ENCODE results near the gene ADGRL1. TPM values are rescaled to one million over a fixed set of nuclear protein-coding genes. Genes with fewer than 3 reads are reported as not detected.

The ADGRL1 gene
- total and polyA plus RNA-seq, 2 of the 8 experiments (the other 6 are each of a cell fraction or from before 2014, with no cell fraction given), result 95.6 to 112 TPM

- Histone ChIP-seq H2AFZ (ENCODE audit: low read length) (no peak overlapping the region), H3K56ac (replicated peaks; ENCODE audit: insufficient read length, low read depth, low read length) (no peak overlapping the region), H3K4me3 (ENCODE audit: extremely low read depth in 1 of 4, insufficient read depth in 2 of 4, low read depth in 3 of 4, low read length in 4 of 4) (no peak overlapping the region), H3K9me3 (ENCODE audit: insufficient read depth in 2 of 2, low read depth in 1 of 2, low read length in 1 of 2) (no peaks in the 10 kb centered on the region), H2BK5ac (ENCODE audit: low read depth, low read length) (no peak overlapping the region), H3K4ac (replicated peaks; ENCODE audit: insufficient read length, low read depth, low read length) (no peak overlapping the region), H3K79me2 (ENCODE audit: control insufficient read depth in 1 of 2, insufficient read depth in 2 of 2, low read length in 2 of 2) (peaks cover 0 to 8% of the 10 kb centered on the region in 2 experiments; a peak in 2 of 4 replicates), H3K27me3 (replicated peaks in 1 of 4; ENCODE audit: control insufficient read depth in 3 of 4, extremely low read depth in 1 of 4, insufficient read depth in 3 of 4, low read length in 3 of 4) (no peaks in the 10 kb centered on the region), H2BK120ac (replicated peaks; ENCODE audit: low read depth, low read length) (no peak overlapping the region), H3K27ac (ENCODE audit: low read depth, low read length) (no peak overlapping the region), H3K9ac (replicated peaks in 1 of 4; ENCODE audit: extremely low read depth in 1 of 4, low read depth in 3 of 4, low read length in 3 of 4) (no peak overlapping the region), H3K4me1 (replicated peaks in 1 of 4; ENCODE audit: control insufficient read depth in 3 of 4, insufficient read depth in 4 of 4, low read length in 3 of 4) (peaks cover 2 to 11% (median 5%) of the 10 kb centered on the region in 4 experiments), H2BK20ac (ENCODE audit: low read length) (no peak overlapping the region), H2BK12ac (ENCODE audit: low read depth, low read length) (no peak overlapping the region), H3K14ac (ENCODE audit: insufficient read length) (no peak overlapping the region), H3K18ac (ENCODE audit: extremely low read depth, low read length) (no peak overlapping the region), H2AK5ac (ENCODE audit: low read depth, low read length) (no peak overlapping the region), H3K23ac (ENCODE audit: insufficient read length) (no peak overlapping the region), H3K79me1 (ENCODE audit: low read depth, low read length) (peaks cover 2% of the 10 kb centered on the region; the same call in 1 of the 2 replicates), H4K8ac (ENCODE audit: extremely low read depth, insufficient read depth, low read length) (no peak overlapping the region), H3K23me2 (ENCODE audit: low read depth, low read length) (peaks cover 4% of the 10 kb centered on the region; the same call in 1 of the 2 replicates), H4K20me1 (replicated peaks in 1 of 2; ENCODE audit: control insufficient read depth in 1 of 2, insufficient read depth in 2 of 2, low read length in 2 of 2) (peaks cover 0 to 9% of the 10 kb centered on the region in 2 experiments), H3K36me3 (ENCODE audit: control insufficient read depth in 2 of 4, insufficient read depth in 4 of 4, low read length in 3 of 4) (no peaks in the 10 kb centered on the region), H2BK15ac (ENCODE audit: low read length) (no peak overlapping the region), H4K91ac (replicated peaks; ENCODE audit: insufficient read length, low read length) (no peak overlapping the region), H4K5ac (ENCODE audit: insufficient read length, low read depth, low read length) (no peak overlapping the region), H3K4me2 (ENCODE audit: insufficient read depth in 1 of 2, low read depth in 2 of 2, low read length in 2 of 2) (peak overlapping the region in 1 of 2 experiments; percentile 5; a peak in 1 of 4 replicates)
- CTCF ChIA-PET (ENCODE audit: partially characterized antibody), result interaction anchor here (0.7 to 7.9 kb wide), 5 partner anchors 8 to 264 kb away, joined by 3 to 40 read pairs (median 5); a partner anchor contains a TSS
- FAIRE-seq (no peak), DNase-seq (ENCODE audit: low read depth in 1 of 2, low spot score in 2 of 2) (no peak)
- WGBS, 2 experiments (ENCODE audit: extremely low coverage in 1 of 2, insufficient coverage in 1 of 2, insufficient read length in 1 of 2, insufficient replicate concordance in 2 of 2, low coverage in 1 of 2, low lambda C conversion rate in 2 of 2, missing lambda C conversion rate in 1 of 2), result 94% methylated on average over 9 of the region's 9 CpGs; no CpG with 5 or more reads in 1 of the 2 experiments
- POLR2A ChIA-PET (ENCODE audit: partially characterized antibody), result interaction anchor here (0.9 to 2.1 kb wide), 2 partner anchors 225 to 267 kb away, joined by 4 to 5 read pairs; no protein-coding TSS in a partner anchor
- TF ChIP-seq E2F6 (IDR thresholded peaks at IDR 0.05), result no peak
- no peak for TF ChIP-seq ATF2 (IDR thresholded peaks at IDR 0.05; ENCODE audit: low read length)
- no peak for TF ChIP-seq GTF2F1 (IDR thresholded peaks at IDR 0.05; ENCODE audit: borderline replicate concordance, low read depth, low read length)
- TF ChIP-seq NRF1 (IDR thresholded peaks at IDR 0.05; ENCODE audit: low read depth, low read length), result no peak
- no peak for TF ChIP-seq CTCF (IDR thresholded peaks at IDR 0.05; ENCODE audit: control extremely low read depth in 1 of 3, insufficient read depth in 1 of 3, low read depth in 1 of 3, low read length in 3 of 3)
- TF ChIP-seq SP1 (IDR thresholded peaks at IDR 0.05; ENCODE audit: low read depth, low read length), result no peak
- TF ChIP-seq EZH2 (IDR thresholded peaks at IDR 0.05; ENCODE audit: low read depth, low read length, severe bottlenecking), result no peak
Observed at GRCh38 chr19:14138576-14139265, 67.2 kb downstream of the ADGRL1 start.
